HG03095 (cell line): ENCODE results near the gene LIX1L.

Experiments
- ATAC-seq: cut with Tn5 transposase; IDR thresholded peaks from one replicate; pipeline ENCODE4 v1.9.1; 2021; ENCODE audit warnings: moderate library complexity; ENCODE audit not compliant: unreplicated experiment

The LIX1L gene

GRCh38 chr1:145897969-145898368 lies 59.8 kb downstream of the LIX1L start:
- ATAC-seq: no peak

DNA sequence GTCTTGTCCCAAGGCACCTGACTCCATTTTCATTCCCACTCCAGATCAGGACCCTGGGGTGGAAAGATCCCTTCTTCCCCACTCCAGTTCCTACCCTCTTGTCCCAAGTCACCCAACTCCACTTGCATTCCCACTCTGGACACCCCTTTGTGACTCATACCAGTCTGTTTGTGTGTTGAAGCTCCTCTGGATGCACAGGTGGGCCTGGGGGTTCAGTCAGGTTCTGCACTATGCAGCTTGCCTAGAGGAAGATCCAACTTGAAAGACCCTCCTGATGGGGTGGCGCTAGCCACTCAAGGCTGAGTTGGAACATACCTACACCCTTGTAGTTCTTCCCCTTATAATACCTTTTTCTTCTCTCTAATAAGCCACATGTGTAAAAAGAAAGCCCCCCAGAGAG lies 62.3 kb downstream of the LIX1L start:
- ATAC-seq: no peak

GRCh38 chr1:145893306-145894055 lies 64.3 kb downstream of the LIX1L start:
- no peak for ATAC-seq

DNA sequence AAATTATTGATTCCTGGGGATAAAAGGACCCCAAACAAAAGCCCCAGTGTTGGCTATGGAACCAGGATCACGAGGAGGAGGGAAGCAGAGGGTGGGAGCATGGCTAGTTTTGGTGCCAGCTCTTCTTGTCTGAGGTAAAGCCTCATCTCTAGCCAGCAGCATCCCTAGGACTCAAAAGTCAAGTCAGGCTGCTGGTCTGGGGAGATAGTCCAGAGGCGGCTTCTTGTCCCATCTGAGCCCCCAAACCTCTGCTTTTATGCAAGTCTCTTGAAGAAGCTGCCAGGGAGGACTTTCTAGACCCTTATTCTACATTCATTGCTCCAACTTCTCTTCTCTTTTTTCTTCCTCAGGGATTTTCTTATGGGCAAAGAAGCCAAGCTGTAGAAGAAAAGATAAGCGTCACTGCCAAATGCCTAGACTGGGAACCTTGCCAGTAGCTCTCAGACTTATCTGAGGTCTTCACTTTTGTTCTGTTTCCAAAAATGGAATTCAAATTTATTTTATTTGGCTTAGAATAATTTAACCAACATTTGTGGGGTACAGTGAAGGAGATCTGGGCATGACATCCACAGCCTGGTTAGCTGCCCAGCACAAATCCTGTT lies 65.2 kb downstream of the LIX1L start:
- ATAC-seq: no peak

DNA sequence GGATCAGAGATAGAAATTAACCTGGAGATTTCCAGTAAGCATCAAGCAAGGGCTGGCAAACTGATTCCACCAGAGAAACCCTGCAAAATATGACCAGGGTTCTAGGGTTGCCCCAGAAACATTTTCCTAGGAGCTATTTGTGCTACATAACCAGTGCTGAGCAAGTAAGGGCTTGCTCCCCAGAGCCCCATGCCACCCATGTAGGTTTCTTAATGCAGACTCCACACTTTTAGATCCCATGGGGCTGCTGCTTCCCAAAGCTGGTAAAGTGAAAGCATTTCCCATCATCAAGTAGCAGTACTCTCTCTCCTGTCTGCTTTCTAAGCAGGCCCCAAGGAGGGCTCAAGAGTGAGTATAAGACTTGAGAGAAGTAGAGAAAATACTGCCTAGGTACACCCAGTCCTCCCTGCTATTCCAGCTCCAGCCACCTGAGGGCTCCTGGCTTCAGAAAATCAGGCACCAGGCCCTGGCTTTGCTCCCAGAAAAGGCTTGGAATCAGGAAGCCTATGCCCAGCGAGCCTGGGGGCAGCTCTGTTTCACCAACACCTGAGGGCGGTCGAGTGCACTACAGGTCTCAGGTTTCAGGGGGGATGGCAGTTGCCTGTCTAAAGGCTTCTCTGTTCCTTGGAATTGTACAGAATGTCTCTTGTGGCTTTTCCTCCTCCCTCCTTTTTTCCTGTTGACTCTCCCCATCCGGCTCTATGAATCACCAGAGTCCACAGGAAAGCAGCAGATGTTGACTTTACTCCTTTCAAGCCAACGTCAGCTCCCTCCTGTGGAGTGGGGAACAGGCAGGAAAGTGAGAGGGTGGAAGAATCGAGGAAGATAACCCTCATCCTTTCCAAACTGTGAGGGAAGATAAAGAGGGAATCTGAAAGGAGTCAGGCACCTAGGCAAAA lies 66.0 kb downstream of the LIX1L start:
- no peak for ATAC-seq

- no peak for ATAC-seq
Observed at GRCh38 chr1:145891143-145891542, 66.7 kb downstream of the LIX1L start.

DNA sequence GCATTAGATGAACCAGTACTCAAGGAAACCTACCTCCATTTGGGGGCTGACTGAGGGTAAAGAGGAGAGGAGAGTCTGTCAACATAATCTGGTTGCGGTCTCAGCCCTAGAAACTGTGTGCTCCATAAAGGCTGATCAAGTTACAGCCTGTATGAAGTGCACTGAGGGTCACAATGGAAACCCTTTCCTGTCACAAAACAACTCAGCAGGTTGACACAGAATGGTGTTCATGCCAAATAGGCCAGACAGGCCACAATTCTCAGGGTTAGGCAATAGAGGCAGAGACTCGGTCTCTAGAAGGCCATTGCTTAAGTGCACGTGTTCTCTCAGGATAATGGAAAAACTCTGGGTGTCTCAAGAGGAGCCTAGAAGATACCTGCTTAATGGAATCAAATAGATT lies 68.1 kb downstream of the LIX1L start:
- ATAC-seq: no peak

DNA sequence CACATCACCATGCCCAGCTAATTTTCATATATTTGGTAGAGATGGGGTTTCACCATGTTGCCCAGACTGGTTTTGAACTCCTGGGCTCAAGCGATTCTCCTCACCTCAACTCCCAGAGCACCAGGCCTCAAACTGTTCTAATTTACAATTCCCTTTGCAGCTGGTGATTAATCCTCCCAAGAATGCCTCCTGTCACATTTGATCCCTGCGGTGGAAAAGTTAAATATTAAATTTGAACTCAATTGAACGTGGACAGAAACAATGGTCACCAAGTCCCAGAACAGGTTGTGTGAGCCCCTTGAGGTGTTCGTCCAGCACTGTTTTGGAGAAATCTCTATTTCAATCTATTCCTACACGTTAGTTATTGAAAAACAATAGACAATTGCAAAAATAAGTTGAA lies 70.2 kb downstream of the LIX1L start:
- no peak for ATAC-seq

DNA sequence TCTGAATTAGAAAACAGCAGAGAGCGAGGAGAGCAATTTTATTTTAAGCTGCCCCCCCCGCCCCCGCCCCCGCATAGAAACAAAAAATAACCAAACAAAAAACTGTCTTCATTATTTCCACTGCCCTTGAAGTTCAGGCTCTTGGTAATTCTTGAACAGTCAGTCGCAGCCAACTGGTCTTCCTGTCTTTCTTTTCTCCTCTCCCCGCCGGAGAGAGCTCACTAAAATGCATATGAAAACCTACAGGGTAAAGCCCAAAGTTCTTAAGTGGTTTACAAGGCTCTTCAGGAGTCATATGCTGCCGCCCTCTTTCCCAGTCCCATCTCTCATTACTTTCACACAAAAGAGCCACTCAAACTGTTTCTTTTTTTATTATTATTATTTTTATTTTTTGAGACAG lies 71.0 kb downstream of the LIX1L start:
- ATAC-seq: no peak

DNA sequence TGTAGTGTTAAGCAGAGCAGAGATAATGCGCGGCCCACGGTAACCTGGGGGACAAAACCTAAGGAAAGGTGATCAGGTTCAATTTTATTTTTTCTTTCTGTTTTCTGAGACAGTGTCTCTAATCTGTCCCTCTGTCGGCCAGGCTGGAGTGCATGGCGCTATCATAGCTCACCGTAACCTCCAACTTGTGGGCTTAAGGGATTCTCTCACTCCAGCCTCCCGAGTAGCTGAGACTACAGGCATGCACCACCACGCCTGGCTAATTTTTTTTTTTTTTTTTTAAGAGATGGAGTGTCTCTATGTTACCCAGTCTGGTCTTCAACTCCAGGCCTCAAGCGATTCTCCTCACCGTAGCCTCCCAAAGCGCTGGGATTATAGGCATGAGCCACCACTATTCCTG lies 71.4 kb downstream of the LIX1L start:
- ATAC-seq: no peak

GRCh38 chr1:145885738-145886287 lies 72.0 kb downstream of the LIX1L start, which contains the start of gene ANKRD35:
ANKRD35 (minus strand) TSS chr1:145885866; CDS start chr1:145885758, 108 bp downstream.
- peak; percentile 98 for ATAC-seq

- no peak for ATAC-seq
Observed at GRCh38 chr1:145884675-145885074, 73.1 kb downstream of the LIX1L start.
